ENCODE results near the gene DNAH3.

The DNAH3 gene

GRCh38 chr16:21169249-21169981 is 18.8 kb upstream of the DNAH3 start:
- no peaks in the 10 kb centered on the region for H3K27me3 ChIP-seq (replicated peaks; ENCODE audit: control insufficient read depth, insufficient read depth, low read length, poor library complexity, severe bottlenecking)
- no peaks in the 10 kb centered on the region for H3K4me1 ChIP-seq (ENCODE audit: control insufficient read depth, insufficient read depth, low read length, poor library complexity, severe bottlenecking)
- no peaks in the 10 kb centered on the region for H3K9me3 ChIP-seq (ENCODE audit: control insufficient read depth, low read length)
- H3K27ac ChIP-seq (ENCODE audit: insufficient read depth, low read length, poor library complexity, severe bottlenecking): no peak overlapping the region
- DNase-seq: no peak
- H3K4me3 ChIP-seq (ENCODE audit: insufficient read depth, low read depth, low read length, poor library complexity, severe bottlenecking): no peak overlapping the region
- peaks cover 15% of the 10 kb centered on the region for H3K36me3 ChIP-seq (ENCODE audit: control insufficient read depth, insufficient read depth, low read length)

DNA sequence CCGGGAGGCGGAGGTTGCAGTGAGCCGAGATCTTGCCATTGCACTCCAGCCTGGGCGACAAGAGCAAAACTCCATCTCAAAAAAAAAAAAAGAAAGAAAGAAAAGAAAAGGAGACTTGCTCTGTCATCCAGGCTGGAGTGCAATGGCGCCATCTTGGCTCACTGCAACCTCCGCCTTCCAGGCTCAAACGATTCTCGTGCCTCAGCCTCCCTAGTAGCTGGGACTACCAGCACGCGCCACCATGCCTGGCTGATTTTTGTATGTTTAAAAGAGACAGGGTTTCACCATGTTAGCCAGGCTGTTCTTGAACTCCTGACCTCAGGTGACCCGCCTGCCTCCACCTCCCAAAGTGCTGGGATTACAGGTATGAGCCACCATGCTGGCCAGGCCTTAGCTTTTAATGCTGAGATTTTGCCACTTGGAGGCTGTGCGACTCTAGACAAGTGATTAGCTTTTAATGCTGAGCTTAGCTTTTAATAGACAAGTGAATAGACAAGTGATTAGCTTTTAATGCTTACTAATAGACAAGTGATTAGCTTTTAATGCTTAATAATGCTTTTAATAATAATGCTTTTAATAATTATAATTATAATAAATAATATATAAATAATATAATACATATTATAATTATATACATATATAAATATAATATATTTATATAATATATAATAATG is 17.4 kb upstream of the DNAH3 start:
- Histone ChIP-seq H3K9me3 (ENCODE audit: control insufficient read depth, low read length) (no peaks in the 10 kb centered on the region), H3K36me3 (ENCODE audit: control insufficient read depth, insufficient read depth, low read length) (peaks cover 18% of the 10 kb centered on the region)

GRCh38 chr16:21167360-21167759 is 16.7 kb upstream of the DNAH3 start:
- H3K36me3 ChIP-seq (ENCODE audit: control insufficient read depth, insufficient read depth, low read length): peaks cover 18% of the 10 kb centered on the region

More for the DNA sequence above, 17.4 kb upstream of the DNAH3 start:
- DNase-seq: no peak
- Histone ChIP-seq H3K4me3 (ENCODE audit: insufficient read depth, low read depth, low read length, poor library complexity, severe bottlenecking) (no peak overlapping the region), H3K27ac (ENCODE audit: insufficient read depth, low read length, poor library complexity, severe bottlenecking) (no peak overlapping the region), H3K27me3 (replicated peaks; ENCODE audit: control insufficient read depth, insufficient read depth, low read length, poor library complexity, severe bottlenecking) (no peaks in the 10 kb centered on the region), H3K4me1 (ENCODE audit: control insufficient read depth, insufficient read depth, low read length, poor library complexity, severe bottlenecking) (no peaks in the 10 kb centered on the region)

GRCh38 chr16:21166561-21166961 is 15.9 kb upstream of the DNAH3 start:
- no peaks in the 10 kb centered on the region for H3K27me3 ChIP-seq (replicated peaks; ENCODE audit: control insufficient read depth, insufficient read depth, low read length, poor library complexity, severe bottlenecking)
- no peak overlapping the region for H3K4me3 ChIP-seq (ENCODE audit: insufficient read depth, low read depth, low read length, poor library complexity, severe bottlenecking)
- DNase-seq: no peak
- H3K36me3 ChIP-seq (ENCODE audit: control insufficient read depth, insufficient read depth, low read length): peaks cover 16% of the 10 kb centered on the region
- no peaks in the 10 kb centered on the region for H3K9me3 ChIP-seq (ENCODE audit: control insufficient read depth, low read length)
- no peak overlapping the region for H3K27ac ChIP-seq (ENCODE audit: insufficient read depth, low read length, poor library complexity, severe bottlenecking)
- no peaks in the 10 kb centered on the region for H3K4me1 ChIP-seq (ENCODE audit: control insufficient read depth, insufficient read depth, low read length, poor library complexity, severe bottlenecking)

More at GRCh38 chr16:21167360-21167759, 16.7 kb upstream of the DNAH3 start:
- no peak for DNase-seq
- no peaks in the 10 kb centered on the region for H3K4me1 ChIP-seq (ENCODE audit: control insufficient read depth, insufficient read depth, low read length, poor library complexity, severe bottlenecking)
- no peaks in the 10 kb centered on the region for H3K27me3 ChIP-seq (replicated peaks; ENCODE audit: control insufficient read depth, insufficient read depth, low read length, poor library complexity, severe bottlenecking)
- no peak overlapping the region for H3K27ac ChIP-seq (ENCODE audit: insufficient read depth, low read length, poor library complexity, severe bottlenecking)
- H3K9me3 ChIP-seq (ENCODE audit: control insufficient read depth, low read length): no peaks in the 10 kb centered on the region
- no peak overlapping the region for H3K4me3 ChIP-seq (ENCODE audit: insufficient read depth, low read depth, low read length, poor library complexity, severe bottlenecking)

GRCh38 chr16:21164521-21165168 is 14.0 kb upstream of the DNAH3 start:
- H3K27me3 ChIP-seq (replicated peaks; ENCODE audit: control insufficient read depth, insufficient read depth, low read length, poor library complexity, severe bottlenecking): no peaks in the 10 kb centered on the region
- H3K27ac ChIP-seq (ENCODE audit: insufficient read depth, low read length, poor library complexity, severe bottlenecking): no peak overlapping the region
- DNase-seq: no peak
- no peaks in the 10 kb centered on the region for H3K9me3 ChIP-seq (ENCODE audit: control insufficient read depth, low read length)
- peaks cover 2% of the 10 kb centered on the region for H3K4me1 ChIP-seq (ENCODE audit: control insufficient read depth, insufficient read depth, low read length, poor library complexity, severe bottlenecking)
- peaks cover 4% of the 10 kb centered on the region for H3K36me3 ChIP-seq (ENCODE audit: control insufficient read depth, insufficient read depth, low read length)
- no peak overlapping the region for H3K4me3 ChIP-seq (ENCODE audit: insufficient read depth, low read depth, low read length, poor library complexity, severe bottlenecking)

DNA sequence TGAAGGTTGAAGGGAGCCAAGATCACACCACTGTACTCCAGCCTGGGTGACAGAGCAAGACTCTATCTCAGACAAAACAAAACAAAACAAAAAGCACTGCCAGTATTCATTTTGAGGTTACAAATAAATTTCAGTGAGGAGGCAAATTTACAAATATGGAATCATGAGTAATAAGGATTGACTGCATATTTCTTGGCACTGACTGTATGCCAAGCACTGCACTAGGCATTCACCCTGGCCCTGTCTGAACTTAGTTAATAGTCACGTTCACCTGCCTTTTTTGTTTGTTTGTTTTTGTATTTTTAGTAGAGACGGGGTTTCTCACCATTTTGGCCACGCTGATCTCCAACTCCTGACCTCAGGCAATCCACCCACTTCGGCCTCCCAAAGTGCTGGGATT is 12.9 kb upstream of the DNAH3 start:
- H3K36me3 ChIP-seq (ENCODE audit: control insufficient read depth, insufficient read depth, low read length): peaks cover 4% of the 10 kb centered on the region
- no peaks in the 10 kb centered on the region for H3K9me3 ChIP-seq (ENCODE audit: control insufficient read depth, low read length)
- no peak overlapping the region for H3K27ac ChIP-seq (ENCODE audit: insufficient read depth, low read length, poor library complexity, severe bottlenecking)
- no peaks in the 10 kb centered on the region for H3K27me3 ChIP-seq (replicated peaks; ENCODE audit: control insufficient read depth, insufficient read depth, low read length, poor library complexity, severe bottlenecking)
- no peak for DNase-seq
- no peak overlapping the region for H3K4me3 ChIP-seq (ENCODE audit: insufficient read depth, low read depth, low read length, poor library complexity, severe bottlenecking)
- H3K4me1 ChIP-seq (ENCODE audit: control insufficient read depth, insufficient read depth, low read length, poor library complexity, severe bottlenecking): peaks cover 9% of the 10 kb centered on the region

DNA sequence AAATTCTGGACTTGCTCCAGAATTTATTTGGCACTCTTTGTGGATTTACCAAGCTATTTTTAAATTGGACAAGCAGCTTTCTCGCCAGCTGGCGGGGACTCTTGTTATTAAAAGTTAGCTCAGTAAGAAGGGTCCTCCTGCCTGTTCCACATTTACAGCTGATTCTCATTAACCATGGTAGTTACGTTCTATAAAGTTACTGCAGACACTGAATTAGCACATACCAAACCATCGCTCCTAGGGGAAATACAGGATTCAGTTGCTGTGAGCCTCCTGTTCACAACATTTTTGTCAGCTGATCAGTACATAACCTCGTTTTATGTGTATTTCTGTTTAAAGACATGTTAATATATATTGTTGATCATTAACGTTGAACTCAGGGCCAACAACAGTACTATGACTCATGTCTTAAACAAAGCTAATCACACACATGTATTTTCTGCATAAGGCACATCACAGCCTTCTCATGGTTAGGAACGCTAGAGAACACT is 12.1 kb upstream of the DNAH3 start:
- Histone ChIP-seq H3K4me3 (ENCODE audit: insufficient read depth, low read depth, low read length, poor library complexity, severe bottlenecking) (no peak overlapping the region), H3K27ac (ENCODE audit: insufficient read depth, low read length, poor library complexity, severe bottlenecking) (no peak overlapping the region), H3K36me3 (ENCODE audit: control insufficient read depth, insufficient read depth, low read length) (peaks cover 4% of the 10 kb centered on the region), H3K27me3 (replicated peaks; ENCODE audit: control insufficient read depth, insufficient read depth, low read length, poor library complexity, severe bottlenecking) (no peaks in the 10 kb centered on the region), H3K9me3 (ENCODE audit: control insufficient read depth, low read length) (no peaks in the 10 kb centered on the region), H3K4me1 (ENCODE audit: control insufficient read depth, insufficient read depth, low read length, poor library complexity, severe bottlenecking) (peaks cover 14% of the 10 kb centered on the region)
- DNase-seq: no peak

GRCh38 chr16:21161211-21161610 is 10.6 kb upstream of the DNAH3 start:
- Histone ChIP-seq H3K4me1 (ENCODE audit: control insufficient read depth, insufficient read depth, low read length, poor library complexity, severe bottlenecking) (peaks cover 14% of the 10 kb centered on the region), H3K9me3 (ENCODE audit: control insufficient read depth, low read length) (no peaks in the 10 kb centered on the region), H3K27ac (ENCODE audit: insufficient read depth, low read length, poor library complexity, severe bottlenecking) (no peak overlapping the region), H3K36me3 (ENCODE audit: control insufficient read depth, insufficient read depth, low read length) (peaks cover 4% of the 10 kb centered on the region), H3K27me3 (replicated peaks; ENCODE audit: control insufficient read depth, insufficient read depth, low read length, poor library complexity, severe bottlenecking) (no peaks in the 10 kb centered on the region), H3K4me3 (ENCODE audit: insufficient read depth, low read depth, low read length, poor library complexity, severe bottlenecking) (no peak overlapping the region)
- no peak for DNase-seq

DNA sequence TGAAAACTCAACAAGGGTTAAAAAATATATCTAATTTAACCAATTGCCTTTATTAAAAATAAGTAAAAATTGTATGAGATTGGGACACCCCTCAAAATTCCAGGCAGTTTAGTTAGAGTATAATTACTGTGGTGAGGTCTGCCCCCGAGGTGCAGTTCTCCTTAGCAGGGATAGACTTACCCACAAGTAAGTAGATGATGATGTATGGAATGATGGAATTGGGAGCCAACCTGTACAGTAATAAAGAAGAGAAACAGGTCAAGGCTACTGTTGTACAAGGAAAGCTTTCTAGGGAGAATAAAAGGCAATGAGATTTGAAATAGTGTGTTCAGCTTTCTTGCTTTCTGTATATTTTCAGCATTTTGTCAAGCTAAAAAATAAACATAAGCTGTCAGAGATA is 9.6 kb upstream of the DNAH3 start:
- H3K4me3 ChIP-seq (ENCODE audit: insufficient read depth, low read depth, low read length, poor library complexity, severe bottlenecking): no peak overlapping the region
- H3K9me3 ChIP-seq (ENCODE audit: control insufficient read depth, low read length): no peaks in the 10 kb centered on the region
- H3K27ac ChIP-seq (ENCODE audit: insufficient read depth, low read length, poor library complexity, severe bottlenecking): no peak overlapping the region
- no peak for DNase-seq
- H3K4me1 ChIP-seq (ENCODE audit: control insufficient read depth, insufficient read depth, low read length, poor library complexity, severe bottlenecking): peaks cover 14% of the 10 kb centered on the region
- no peaks in the 10 kb centered on the region for H3K27me3 ChIP-seq (replicated peaks; ENCODE audit: control insufficient read depth, insufficient read depth, low read length, poor library complexity, severe bottlenecking)
- peaks cover 4% of the 10 kb centered on the region for H3K36me3 ChIP-seq (ENCODE audit: control insufficient read depth, insufficient read depth, low read length)

All from effector memory CD4-positive, alpha-beta T cell (primary cell).